Measurements from ENCODE around the gene DGKZ. TPM values are rescaled to one million over a fixed set of nuclear protein-coding genes. Genes with fewer than 3 reads are reported as not detected.
"Not testable (repeated sequence)": the region's sequence is repeated elsewhere in the genome, so short reads cannot be mapped to it uniquely, and the experiment has no call there.

DGKZ gene
- total RNA-seq, 2 donors from 2014 or later, result 79.4 to 86.4 TPM

DNA sequence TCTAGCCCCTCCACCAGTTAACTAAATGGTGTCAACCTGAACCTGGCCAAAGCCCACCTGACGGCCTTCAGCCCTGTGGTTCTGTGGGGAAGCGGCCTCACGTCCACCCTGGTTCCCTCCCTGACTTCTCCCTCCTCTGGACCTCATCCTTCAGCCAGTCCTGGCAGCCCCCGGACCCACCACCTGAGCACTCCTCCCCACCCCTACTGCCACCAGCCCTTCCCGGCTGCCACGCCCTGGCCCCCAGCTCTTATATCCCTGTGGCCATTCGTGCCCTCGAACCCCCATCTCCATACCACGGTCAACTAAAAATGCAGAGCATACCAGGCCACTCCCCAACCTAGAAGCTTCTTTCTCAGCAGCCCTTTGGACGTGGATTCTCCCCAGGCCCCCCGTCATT lies 30.0 kb downstream of the DGKZ start:
- ATAC-seq (no peak), DNase-seq (no peak)
- H3K4me1 ChIP-seq, result peaks cover 26% of the 10 kb centered on the region
- no peak overlapping the region for H3K4me3 ChIP-seq
- no peak for TF ChIP-seq POLR2A (IDR thresholded peaks at IDR 0.05)
- TF ChIP-seq, protein P1, sequence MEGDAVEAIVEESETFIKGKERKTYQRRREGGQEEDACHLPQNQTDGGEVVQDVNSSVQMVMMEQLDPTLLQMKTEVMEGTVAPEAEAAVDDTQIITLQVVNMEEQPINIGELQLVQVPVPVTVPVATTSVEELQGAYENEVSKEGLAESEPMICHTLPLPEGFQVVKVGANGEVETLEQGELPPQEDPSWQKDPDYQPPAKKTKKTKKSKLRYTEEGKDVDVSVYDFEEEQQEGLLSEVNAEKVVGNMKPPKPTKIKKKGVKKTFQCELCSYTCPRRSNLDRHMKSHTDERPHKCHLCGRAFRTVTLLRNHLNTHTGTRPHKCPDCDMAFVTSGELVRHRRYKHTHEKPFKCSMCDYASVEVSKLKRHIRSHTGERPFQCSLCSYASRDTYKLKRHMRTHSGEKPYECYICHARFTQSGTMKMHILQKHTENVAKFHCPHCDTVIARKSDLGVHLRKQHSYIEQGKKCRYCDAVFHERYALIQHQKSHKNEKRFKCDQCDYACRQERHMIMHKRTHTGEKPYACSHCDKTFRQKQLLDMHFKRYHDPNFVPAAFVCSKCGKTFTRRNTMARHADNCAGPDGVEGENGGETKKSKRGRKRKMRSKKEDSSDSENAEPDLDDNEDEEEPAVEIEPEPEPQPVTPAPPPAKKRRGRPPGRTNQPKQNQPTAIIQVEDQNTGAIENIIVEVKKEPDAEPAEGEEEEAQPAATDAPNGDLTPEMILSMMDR (IDR thresholded peaks at IDR 0.05), result no peak
- peaks cover 13 to 23% of the 10 kb centered on the region in 2 donors for H3K36me3 ChIP-seq (replicated peaks in 1 of 2; ENCODE audit: insufficient read depth in 1 of 2, low read depth in 2 of 2)
- peaks cover 0 to 4% of the 10 kb centered on the region in 2 donors for H3K27me3 ChIP-seq
- WGBS, 2 donors, result 96 to 97% methylated on average over 11 of the region's 11 CpGs
- no peak overlapping the region for H3K27ac ChIP-seq
- intact Hi-C loops (cut with DNase I), result no loop called here
- H3K9me3 ChIP-seq, result no peaks in the 10 kb centered on the region

DNA sequence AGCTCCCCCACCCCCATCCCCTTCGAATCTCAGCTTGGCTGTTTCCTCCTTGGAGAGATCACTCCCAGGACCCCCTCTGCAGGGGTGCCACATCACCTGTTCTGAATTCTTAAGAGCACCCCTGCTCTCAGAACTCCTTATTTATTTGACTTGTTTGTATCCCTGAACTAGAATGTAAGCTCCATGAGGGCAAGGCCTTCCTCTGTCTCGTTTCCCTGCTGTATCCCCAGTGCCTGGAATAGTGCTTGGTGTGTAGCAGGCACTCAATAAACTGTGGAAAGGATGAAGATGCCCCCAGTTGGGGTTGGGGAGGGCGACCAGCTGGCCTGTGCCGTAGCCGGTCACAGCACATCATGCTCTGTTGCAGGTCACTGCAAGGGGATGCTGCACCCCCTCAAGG lies 30.6 kb downstream of the DGKZ start:
- WGBS, 2 donors, result 92 to 100% methylated on average over 5 of the region's 5 CpGs
- TF ChIP-seq POLR2A (IDR thresholded peaks at IDR 0.05), result no peak
- TF ChIP-seq, protein P1 (IDR thresholded peaks at IDR 0.05), result no peak
- H3K36me3 ChIP-seq (replicated peaks in 1 of 2; ENCODE audit: insufficient read depth in 1 of 2, low read depth in 2 of 2), result peaks cover 13 to 23% of the 10 kb centered on the region in 2 donors
- no peak overlapping the region for H3K4me3 ChIP-seq
- H3K27ac ChIP-seq, result no peak overlapping the region
- peaks cover 0 to 7% of the 10 kb centered on the region in 2 donors for H3K27me3 ChIP-seq
- intact Hi-C loops (cut with DNase I), result no loop called here
- ATAC-seq (no peak), DNase-seq (no peak)
- H3K4me1 ChIP-seq, result peaks cover 28% of the 10 kb centered on the region
- H3K9me3 ChIP-seq, result no peaks in the 10 kb centered on the region

DNA sequence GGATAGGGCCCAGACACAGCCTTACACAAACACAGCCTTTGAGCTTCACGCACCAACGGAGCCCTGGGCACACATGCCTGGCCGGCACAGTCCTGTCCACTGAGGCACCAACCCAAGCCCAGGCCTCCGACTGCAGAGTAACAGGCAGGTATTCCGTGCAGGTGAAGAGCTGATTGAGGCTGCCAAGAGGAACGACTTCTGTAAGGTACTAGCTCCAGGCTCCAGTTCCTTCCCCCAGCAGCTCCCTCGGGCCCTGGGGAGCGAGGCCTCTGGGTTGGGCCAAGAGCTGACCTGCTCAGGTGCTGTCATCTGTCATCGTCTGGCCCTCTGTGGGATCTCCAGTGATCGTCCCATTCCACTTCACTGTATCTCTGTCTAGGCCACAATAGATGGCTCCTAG lies 31.0 kb downstream of the DGKZ start:
- H3K27ac ChIP-seq, result peak overlapping the region in 1 of 4 donors; percentile 17
- H3K4me3 ChIP-seq, result no peak overlapping the region
- ATAC-seq (no peak), DNase-seq (no peak)
- TF ChIP-seq POLR2A (IDR thresholded peaks at IDR 0.05), result no peak
- TF ChIP-seq, protein P1 (IDR thresholded peaks at IDR 0.05), result no peak
- intact Hi-C loops (cut with DNase I), result no loop called here
- no peaks in the 10 kb centered on the region for H3K9me3 ChIP-seq
- H3K4me1 ChIP-seq, result peaks cover 28% of the 10 kb centered on the region
- peaks cover 13 to 23% of the 10 kb centered on the region in 2 donors for H3K36me3 ChIP-seq (replicated peaks in 1 of 2; ENCODE audit: insufficient read depth in 1 of 2, low read depth in 2 of 2)
- peaks cover 0 to 10% of the 10 kb centered on the region in 2 donors for H3K27me3 ChIP-seq
- 40 to 80% methylated on average over 2 to 10 of the region's 10 CpGs for WGBS, 2 donors

DNA sequence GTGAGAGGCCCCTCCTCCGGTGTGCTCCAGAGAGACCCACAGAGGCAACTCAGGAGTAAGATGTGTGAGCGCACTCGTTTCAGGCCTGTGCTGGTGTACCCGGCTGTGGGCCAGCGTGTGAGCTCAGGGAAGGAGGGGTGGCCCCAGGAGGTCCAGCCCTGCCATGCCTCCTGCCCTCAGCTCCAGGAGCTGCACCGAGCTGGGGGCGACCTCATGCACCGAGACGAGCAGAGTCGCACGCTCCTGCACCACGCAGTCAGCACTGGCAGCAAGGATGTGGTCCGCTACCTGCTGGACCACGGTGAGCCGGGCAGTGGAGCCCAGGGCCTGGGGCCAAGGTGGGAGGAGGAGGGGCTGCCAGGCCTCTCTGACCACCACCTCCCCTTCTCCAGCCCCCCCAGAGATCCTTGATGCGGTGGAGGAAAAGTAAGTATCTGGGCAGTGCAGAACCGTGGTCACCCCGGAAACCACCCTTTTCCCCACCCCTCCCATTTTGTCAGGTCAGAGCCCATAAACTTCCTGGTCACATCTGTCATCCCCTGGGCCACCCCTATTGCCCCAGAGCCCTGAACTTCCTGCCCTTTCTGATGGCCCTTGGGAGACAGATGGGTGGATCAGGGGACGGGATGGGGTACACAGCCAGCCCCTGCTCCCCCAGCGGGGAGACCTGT lies 31.7 kb downstream of the DGKZ start:
- peaks cover 28% of the 10 kb centered on the region for H3K4me1 ChIP-seq
- intact Hi-C loops (cut with DNase I), result no loop called here
- H3K36me3 ChIP-seq (replicated peaks in 1 of 2; ENCODE audit: insufficient read depth in 1 of 2, low read depth in 2 of 2), result peaks cover 13 to 19% of the 10 kb centered on the region in 2 donors
- ATAC-seq (no peak), DNase-seq (no peak)
- peaks cover 0 to 10% of the 10 kb centered on the region in 2 donors for H3K27me3 ChIP-seq
- TF ChIP-seq, protein P1 (IDR thresholded peaks at IDR 0.05), result no peak
- TF ChIP-seq POLR2A (IDR thresholded peaks at IDR 0.05), result no peak
- peak overlapping the region; percentile 54 to 81 (median 61) for H3K27ac ChIP-seq
- 68 to 77% methylated on average over 3 to 19 of the region's 20 CpGs for WGBS, 2 donors
- no peak overlapping the region for H3K4me3 ChIP-seq
- no peaks in the 10 kb centered on the region for H3K9me3 ChIP-seq

DNA sequence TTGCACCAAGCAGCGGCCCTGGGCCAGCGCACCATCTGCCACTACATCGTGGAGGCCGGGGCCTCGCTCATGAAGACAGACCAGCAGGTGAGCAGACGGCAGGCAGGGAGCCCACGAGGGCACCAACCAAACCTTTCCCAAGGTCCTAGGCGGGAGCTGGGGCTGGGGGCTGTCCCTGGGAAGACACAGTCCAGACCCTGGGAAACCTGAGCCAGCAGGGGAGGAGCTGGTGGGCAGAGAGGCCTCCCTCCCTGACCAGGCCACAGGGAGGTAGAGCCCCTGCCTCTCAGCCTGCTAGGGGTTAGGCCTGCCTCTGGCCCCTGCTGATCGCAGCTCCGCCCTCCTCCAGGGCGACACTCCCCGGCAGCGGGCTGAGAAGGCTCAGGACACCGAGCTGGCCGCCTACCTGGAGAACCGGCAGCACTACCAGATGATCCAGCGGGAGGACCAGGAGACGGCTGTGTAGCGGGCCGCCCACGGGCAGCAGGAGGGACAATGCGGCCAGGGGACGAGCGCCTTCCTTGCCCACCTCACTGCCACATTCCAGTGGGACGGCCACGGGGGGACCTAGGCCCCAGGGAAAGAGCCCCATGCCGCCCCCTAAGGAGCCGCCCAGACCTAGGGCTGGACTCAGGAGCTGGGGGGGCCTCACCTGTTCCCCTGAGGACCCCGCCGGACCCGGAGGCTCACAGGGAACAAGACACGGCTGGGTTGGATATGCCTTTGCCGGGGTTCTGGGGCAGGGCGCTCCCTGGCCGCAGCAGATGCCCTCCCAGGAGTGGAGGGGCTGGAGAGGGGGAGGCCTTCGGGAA lies 32.4 kb downstream of the DGKZ start:
- ATAC-seq, result peak; percentile 13
- intact Hi-C loops (cut with DNase I), result not testable (repeated sequence)

More for the DNA sequence above, 32.4 kb downstream of the DGKZ start:
- peak in 3 of 4 donors; percentile 41 to 63 (median 56) for DNase-seq
- 32 to 46% methylated on average over 16 to 34 of the region's 36 CpGs for WGBS, 2 donors
- not testable (repeated sequence) for H3K9me3 ChIP-seq, H3K4me3 ChIP-seq, H3K27me3 ChIP-seq
- H3K36me3 ChIP-seq (replicated peaks in 1 of 2; ENCODE audit: insufficient read depth in 1 of 2, low read depth in 2 of 2), result peaks cover 13 to 15% of the 10 kb centered on the region in 2 donors
- peaks cover 28% of the 10 kb centered on the region for H3K4me1 ChIP-seq
- H3K27ac ChIP-seq, result peak overlapping the region; percentile 54 to 81 (median 61)
